NK-92 treated with Interleukin-12 subunit alpha and Interleukin-12 subunit beta, amount 100 ng/mL, for 24 hours (cell line): ENCODE data around the gene PRKCB.

Source experiments
- DNase-seq: peaks from one replicate; lab custom pipeline; 2025; lab: John Stamatoyannopoulos, UW

The PRKCB gene

GRCh38 chr16:23835390-23836077 lies at the start of gene PRKCB:
Gene PRKCB, plus strand, starts transcription at chr16:23835983.
- DNase-seq, result peak; percentile 79

DNA sequence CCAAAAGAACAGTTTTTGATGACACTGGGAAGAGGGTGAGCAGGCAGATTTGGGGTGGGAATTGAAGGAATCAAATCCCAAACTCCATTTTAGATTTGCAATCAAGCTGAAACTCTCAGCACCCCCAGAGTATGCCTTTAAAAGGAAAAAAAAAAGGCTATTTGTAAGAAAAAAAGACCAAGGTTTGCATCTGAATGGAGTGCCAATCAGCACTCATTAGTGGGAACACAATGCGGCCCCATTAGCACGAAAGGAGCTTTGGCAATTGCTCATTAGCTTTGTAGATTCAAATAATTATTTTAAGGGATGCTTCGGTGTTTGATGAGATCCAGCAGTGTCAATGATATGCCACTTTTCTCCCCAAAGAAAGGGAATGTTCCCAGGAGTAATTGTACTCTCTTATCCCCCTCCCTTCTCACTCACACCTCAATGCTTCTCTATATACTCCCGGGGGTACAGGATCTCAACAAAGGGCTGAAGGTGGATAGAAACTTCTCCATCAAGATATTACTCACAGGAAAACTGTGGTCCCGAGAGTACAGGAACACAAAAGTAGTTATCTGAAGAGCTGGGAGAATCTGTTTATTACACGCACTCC lies 48.7 kb upstream of the PRKCB start:
- no peak for DNase-seq

DNA sequence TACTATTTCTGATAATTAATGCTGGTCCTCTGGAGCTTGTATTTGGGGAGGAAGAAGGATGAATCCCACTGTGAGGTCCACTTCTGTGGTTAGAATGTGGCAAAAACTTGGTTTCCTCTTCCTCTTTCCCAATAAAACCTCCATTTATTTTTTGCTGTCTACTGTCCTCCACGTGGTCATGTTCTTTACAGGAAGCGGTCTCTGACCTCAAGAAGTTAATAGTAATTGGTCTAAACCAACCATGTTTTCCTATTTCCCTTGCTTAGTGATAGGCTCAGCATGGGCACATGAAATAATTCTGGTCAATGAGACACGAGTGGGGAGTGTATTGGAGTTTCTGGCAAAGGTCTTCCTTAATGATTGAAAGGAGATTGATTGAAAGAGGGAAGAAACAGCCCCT lies 47.1 kb upstream of the PRKCB start:
- DNase-seq, result no peak

DNA sequence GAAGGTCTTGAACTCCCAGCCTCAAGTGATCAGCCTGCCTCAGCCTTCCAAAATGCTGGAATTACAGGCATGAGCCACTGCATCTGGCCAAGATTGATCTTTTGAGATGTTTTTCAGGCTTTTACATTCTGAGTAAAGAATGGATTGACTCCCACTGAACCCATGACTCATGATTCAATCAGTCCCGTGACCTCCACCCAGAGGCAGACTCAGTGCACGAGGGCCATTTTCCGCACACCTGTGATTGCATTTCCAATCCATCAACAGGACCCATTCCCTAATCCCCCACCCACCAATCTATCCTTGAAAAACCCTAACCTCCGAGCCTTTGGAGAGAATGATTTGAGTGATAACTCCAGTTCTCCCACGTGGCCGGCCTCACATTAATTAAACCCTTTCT lies 40.4 kb upstream of the PRKCB start:
- DNase-seq, result no peak

GRCh38 chr16:23796941-23797340 lies 38.8 kb upstream of the PRKCB start:
- no peak for DNase-seq

GRCh38 chr16:23801378-23801777 lies 34.4 kb upstream of the PRKCB start:
- DNase-seq, result peak; percentile 43

DNA sequence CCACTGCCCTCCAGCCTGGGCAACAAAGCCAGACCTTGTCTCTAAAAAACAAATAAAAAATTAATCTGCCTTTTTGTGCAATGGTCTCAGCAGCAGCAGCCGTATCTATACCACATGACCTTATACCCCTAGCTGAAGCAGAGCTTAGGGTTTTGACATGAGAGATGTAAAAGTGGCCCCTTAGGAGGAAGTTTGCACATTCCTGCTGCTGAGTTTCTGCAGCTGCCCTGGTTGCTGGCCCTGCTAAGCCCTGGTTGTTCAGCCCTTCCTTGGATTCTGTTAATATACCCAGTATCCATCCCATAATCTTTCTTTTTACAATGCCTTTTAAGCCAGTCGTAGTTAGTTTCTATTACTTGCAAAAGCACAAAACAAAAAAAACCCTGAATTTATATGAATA lies 33.0 kb upstream of the PRKCB start:
- no peak for DNase-seq

DNA sequence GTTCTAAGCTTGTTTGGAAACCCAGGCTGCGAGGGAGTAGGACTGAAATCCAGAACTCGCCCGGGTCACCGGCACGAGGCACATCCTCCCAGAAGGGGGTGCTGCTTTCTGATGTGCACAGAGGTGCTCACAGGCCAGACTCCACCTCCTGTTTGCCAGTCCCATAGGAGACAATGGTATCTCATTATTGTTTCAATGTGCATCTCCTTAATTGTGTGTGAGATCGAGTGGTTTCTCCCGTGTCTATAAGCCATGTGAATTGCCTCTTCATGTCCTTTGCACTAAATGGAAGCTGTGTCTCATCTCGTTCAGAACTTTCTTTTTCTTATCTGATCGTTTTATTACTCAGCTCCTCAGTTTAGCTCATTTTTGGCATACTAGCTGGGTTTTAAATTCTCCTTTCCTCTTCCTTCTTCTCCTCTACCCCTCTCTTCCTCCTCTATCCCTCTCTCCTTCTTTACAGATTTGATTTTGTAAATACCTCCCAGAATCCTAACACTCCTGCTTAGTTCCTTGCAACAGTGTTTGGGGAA lies 32.1 kb upstream of the PRKCB start:
- peak; percentile 67 for DNase-seq

- DNase-seq, result no peak
These were observed 28.8 kb upstream of the PRKCB start for GRCh38 chr16:23807028-23807427.

DNA sequence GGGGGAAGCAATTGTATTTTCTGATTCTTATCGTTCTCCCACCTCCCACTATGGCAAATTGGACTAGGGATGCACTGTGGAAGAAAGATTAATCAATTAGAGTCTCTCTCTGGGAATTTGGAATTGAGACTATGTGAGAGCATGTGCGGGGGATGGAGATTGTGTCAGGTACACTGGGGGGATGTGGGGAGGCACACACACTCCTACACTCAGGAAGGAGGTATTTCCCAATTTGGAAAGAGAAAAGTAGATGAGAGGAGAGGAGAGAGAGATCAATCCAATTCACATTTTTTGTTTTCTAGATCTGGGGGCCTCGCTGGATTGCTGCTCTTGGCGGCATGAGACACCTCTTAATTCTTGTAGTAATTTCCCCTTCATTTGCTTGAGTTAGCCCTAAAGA lies 14.3 kb upstream of the PRKCB start:
- DNase-seq, result no peak

GRCh38 chr16:23821875-23822688 lies 13.7 kb upstream of the PRKCB start:
- no peak for DNase-seq

GRCh38 chr16:23823475-23824384 lies 12.1 kb upstream of the PRKCB start:
- DNase-seq, result peak; percentile 69

- DNase-seq, result no peak
These were observed 10.9 kb upstream of the PRKCB start for GRCh38 chr16:23824909-23825308.

GRCh38 chr16:23826528-23827045 lies 9.2 kb upstream of the PRKCB start:
- peak; percentile 24 for DNase-seq

GRCh38 chr16:23827057-23827456 lies 8.7 kb upstream of the PRKCB start:
- no peak for DNase-seq

DNA sequence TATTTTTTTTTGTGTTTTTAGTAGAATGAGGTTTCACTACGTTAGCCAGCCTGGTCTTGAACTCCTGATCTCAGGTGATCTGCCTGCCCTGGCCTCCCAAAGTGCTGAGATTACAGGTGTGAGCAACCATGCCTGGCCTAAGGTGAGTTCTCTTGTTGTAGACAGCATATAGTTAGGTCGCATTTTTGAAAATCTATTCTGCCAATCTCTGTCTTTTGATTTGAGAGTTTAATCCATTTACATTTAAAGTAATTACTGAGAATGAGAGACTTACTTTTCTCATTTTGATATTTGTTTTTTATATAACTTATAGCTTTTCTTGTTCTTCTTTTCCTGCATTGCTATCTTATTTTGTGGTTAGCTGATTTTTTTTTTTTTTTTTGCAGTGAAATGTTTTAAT lies 6.3 kb upstream of the PRKCB start:
- no peak for DNase-seq

DNA sequence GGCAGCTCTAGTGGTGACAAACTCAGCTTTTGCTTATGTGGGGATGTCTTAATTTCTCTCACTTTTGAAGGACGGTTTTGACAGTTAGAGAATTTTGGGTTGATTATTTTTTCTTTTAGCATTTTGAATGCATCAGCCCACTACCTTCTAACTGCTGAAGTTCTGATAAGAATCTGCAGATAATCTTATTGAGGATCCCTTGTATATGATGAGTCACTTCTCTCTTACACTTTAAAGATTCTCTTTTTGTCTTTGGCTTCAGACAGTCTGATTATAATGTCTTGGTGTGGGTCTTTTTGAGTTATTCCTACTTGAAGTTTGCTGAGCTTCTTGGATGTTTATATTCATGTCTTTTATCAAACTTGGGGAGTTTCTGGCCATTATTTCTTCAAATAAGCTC lies 5.5 kb upstream of the PRKCB start:
- no peak for DNase-seq

GRCh38 chr16:23832882-23833281 lies 2.9 kb upstream of the PRKCB start:
- DNase-seq, result no peak

DNA sequence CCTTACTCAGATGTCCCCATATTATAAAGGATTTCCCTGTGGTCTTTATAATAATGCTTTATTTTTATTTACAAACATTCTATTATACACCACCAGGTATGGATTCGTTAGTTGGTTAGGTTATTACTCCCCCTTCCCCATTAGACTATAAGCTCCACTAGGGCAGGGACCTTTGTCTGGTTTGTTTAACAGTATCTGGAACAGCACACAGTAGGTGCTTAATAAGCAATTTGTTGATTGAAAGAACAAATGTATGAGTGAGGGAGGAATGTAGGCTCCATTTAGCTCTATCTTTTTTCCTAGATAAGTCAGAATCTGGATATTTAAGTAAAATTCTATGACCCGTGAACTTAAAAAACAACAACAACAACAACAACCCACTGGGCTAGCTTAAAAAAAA lies 2.3 kb upstream of the PRKCB start:
- DNase-seq, result no peak

- DNase-seq, result no peak
These were observed 1.7 kb upstream of the PRKCB start for GRCh38 chr16:23833960-23834685.

- DNase-seq, result no peak
These were observed 258 bp downstream of the PRKCB start for GRCh38 chr16:23836078-23836403.
